Fibroblast of skin of left biceps (primary cell): ENCODE measurements around the gene C16orf95.
"Not testable (repeated sequence)": the region's sequence is repeated elsewhere in the genome, so short reads cannot be mapped to it uniquely, and the experiment has no call there.

Experiments used
- DNase-seq, 2 experiments: peaks; one replicate each; pipeline ENCODE4 v3.0.0-alpha.2; 2013; ENCODE audit warnings: low read depth in 2 of 2

C16orf95 gene

DNA sequence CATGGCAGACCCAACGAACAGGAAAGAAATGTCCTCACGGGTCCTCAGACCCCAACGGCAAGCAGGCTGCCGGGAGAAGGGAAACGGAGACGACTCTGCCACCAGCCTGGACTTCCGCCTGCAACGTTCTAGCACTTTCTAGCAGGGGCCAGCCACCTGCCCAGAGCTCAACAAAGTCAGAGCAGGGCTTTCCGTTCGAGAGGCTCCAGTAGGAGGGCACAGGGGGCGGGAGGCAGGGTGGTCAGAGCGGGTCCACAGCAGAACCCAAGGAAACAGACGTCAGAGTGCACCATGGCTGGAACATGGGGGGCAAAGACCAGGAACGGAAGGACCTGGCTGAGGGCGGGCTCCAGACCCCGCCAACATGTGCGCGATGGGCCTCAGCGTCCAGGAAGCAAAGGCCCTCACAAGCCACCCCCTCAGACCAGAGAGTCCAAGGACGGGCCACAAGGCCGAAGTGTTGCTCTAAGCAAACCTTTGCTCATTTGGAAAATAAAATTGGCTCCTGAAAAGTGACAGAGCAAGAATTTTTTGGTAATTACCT, 29.4 kb upstream of the C16orf95 start:
- DNase-seq = no peak

DNA sequence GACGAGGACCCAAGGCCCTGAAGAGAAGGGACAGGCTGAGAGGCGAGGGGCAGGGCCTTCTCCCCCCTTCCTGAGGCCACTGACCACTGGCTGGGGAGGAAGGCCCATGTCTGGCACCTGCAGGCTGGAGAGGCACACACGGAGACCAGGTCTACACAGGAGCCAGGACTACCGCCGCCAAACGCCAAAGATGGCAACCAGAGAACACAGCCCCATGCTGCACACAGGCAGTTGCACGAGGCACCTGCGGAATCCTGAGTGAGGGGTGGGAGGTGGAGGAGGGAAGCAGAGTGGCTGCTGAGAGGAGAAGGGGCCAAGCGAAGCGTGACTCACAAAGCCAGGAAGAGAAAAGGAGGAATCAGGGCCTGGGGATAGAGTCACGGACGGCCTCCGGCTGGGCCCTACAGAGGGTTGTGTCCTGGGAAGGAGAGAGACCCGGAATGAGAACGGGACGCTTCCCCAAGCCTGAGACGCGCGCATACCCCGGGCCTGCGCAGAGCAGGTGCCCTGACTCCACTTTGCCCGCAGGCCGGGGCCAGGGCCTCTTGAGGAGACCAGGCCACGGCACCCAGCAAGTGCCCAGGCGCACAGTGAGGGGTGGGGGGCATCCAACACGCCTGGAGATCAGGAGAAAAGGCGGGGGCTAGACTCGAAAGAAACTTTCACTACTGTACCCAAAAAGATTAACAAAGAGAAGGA, 28.7 kb upstream of the C16orf95 start:
- no peak for DNase-seq

DNA sequence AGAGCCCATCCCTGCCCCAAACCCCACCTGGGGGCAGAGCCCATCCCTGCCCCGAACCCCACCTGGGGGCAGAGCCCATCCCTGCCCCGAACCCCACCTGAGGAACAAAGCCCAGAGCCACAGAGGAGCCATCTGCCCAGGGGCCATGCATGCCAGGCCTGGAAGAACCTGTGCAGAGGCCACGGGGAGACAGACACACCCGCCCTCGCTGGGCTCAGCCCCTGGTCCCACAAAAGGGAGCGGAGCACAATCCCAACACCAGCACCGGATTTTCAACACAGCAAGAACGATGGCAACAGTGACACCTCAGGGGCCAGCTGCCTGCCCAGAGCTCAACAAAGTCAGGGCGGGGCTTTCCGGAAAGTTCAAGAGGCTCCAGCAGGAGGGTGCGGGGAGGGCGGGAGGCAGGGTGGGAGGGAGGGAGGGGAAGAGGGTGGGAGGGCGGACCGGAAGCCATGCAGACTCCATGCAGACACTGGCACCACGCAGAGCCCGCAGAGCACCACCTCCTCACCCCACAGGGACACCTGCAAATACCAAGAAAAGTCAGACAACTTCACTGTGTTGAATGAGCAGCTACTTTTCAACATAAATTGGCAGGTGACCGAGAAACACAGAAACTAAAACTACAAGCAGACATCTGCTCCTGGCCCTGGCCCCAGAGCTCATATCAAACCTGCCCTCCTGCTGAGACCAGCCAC, 27.9 kb upstream of the C16orf95 start:
- no peak for DNase-seq

GRCh38 chr16:87344165-87344930, 27.2 kb upstream of the C16orf95 start:
- DNase-seq = no peak

GRCh38 chr16:87343753-87344050, 26.5 kb upstream of the C16orf95 start:
- no peak for DNase-seq

- no peak for DNase-seq
Observed at GRCh38 chr16:87342978-87343752, 26.0 kb upstream of the C16orf95 start.

GRCh38 chr16:87342504-87342903, 25.3 kb upstream of the C16orf95 start:
- DNase-seq = no peak

- DNase-seq = no peak
Observed at GRCh38 chr16:87340198-87340597, 23.0 kb upstream of the C16orf95 start.

GRCh38 chr16:87339724-87340105, 22.5 kb upstream of the C16orf95 start:
- DNase-seq = not testable (repeated sequence)

DNA sequence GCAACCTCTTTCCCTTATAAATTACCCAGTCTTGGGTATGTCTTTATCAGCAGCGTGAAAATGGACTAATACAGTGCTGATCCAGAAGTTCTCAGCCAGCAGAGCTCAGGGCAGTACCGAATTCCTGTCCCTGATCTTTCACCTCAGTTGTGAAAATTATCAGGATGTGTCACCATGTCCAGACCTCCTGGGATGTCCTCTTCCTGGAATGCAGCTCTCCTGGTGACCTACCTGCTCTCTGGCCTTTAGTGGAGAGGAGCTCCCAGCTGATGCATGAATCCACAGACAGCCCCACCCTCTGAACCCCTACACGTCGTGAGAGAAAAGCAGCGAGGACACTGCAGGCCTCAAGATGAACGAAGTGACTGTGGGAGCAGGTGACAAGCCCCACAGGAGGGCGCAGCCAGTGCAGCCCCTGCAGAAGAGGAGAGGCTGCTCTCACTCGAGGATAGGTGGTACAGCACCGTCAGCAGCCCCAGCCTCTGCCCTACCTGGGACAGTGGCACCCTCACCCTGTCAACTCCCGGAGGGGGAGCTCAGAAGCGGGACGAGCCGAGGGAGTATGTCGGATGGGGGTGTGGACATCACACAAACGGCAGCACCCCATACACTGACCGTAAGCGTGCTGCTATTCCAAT, 22.0 kb upstream of the C16orf95 start:
- no peak for DNase-seq

GRCh38 chr16:87338155-87338765, 21.1 kb upstream of the C16orf95 start:
- DNase-seq = no peak

- DNase-seq = no peak
Observed at GRCh38 chr16:87337262-87337771, 20.1 kb upstream of the C16orf95 start.

GRCh38 chr16:87336434-87337240, 19.4 kb upstream of the C16orf95 start:
- DNase-seq = no peak

DNA sequence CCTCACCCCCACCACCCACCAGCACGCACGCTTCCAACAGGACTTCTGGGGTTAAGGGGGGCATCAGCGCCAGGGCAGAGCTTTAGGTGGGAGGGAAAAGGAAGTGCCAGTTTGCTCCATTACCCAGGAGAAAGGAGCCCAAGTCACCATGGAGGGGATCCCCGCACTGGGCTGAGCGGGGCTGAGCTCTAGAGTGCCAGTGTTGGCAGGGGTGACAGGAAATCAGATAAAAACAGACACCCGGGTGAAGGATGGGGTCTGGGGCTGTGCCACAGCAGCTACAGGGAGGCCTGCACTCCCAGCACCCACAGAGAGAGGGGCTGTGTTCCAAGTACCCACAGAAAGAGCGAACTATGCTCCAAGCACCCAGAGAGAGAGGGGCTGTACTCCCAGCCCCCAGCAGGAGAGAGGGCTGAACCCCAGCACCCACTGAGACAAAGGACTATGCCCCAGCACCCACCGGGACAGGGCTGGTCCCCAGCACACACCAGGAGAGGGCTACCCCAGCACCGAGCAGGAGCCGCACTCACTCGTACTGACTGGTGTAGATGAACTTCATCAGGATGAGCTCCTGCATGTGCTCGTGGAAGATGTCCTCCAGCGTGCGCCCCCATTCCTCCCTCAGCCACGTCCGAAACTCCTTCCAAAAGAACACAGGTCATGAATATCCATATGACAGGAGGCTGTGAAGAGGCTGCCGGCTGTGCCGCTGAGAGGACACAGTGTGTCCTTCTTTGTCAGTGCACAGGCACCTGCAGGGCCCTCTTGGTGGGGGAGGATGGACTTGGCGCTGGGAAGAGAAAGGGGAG, 18.6 kb upstream of the C16orf95 start:
- DNase-seq = no peak

- DNase-seq = no peak
Observed at GRCh38 chr16:87334651-87335624, 17.7 kb upstream of the C16orf95 start.

DNA sequence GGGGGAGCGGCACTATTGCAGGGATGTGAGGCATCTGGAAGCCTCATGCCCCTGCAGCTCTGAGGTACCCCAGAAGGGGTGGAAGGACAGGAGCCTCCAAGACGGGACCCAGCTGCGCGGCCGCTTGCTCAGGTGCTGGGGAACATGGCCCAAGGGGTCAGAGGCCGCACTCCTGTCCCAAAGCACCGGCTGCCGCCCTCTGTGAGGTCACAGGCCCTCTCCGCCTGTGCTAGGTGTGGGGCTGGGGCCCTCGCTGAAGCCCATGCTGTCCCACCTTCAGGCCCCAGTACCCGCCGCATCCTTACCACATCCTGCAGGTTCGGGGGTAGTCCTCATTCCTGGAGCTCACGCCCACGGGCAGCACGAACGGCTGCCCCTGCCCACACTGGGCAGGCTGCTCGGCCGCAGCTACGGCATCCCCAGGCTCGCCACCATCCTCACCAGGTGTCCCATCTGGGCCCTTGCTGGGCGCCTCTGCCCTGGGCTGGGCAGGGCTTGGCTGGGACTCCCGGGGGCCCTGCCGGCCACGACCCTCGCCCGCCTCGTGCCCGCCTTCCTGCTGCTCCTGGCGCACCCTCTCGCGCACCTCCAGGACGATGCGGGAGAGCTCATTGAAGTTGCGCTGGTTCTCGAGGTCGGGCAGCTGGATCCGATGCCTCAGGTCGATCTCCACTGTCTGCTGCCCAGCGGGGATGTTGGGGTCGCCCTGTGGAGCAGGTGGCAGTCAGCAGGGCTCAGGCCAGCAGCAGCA, 16.6 kb upstream of the C16orf95 start:
- DNase-seq = no peak

- DNase-seq = no peak
Observed at GRCh38 chr16:87333101-87333500, 15.9 kb upstream of the C16orf95 start.
